Esophagus (tissue), 2 donors: Measurements from ENCODE around the gene RPS19BP1. TPM values are rescaled to one million over a fixed set of nuclear protein-coding genes. Genes with fewer than 3 reads are reported as not detected.
"Not testable (repeated sequence)": the region's sequence is repeated elsewhere in the genome, so short reads cannot be mapped to it uniquely, and the experiment has no call there.

ENCODE experiments used
- H3K27ac ChIP-seq, 2 donors: one replicate each; pipeline ENCODE4 v1.5.1; 2013; ENCODE audit warnings: low read depth in 2 of 2, mild to moderate bottlenecking in 2 of 2, inconsistent platforms in 1 of 2, low read length in 1 of 2, moderate library complexity in 1 of 2
- H3K27me3 ChIP-seq, 2 donors: one replicate each; pipeline ENCODE4 v1.6.1; 2013; ENCODE audit warnings: low read length in 2 of 2, control low read depth in 1 of 2, mild to moderate bottlenecking in 1 of 2; ENCODE audit not compliant: insufficient read depth in 2 of 2, control insufficient read depth in 1 of 2
- H3K36me3 ChIP-seq, 2 donors: one replicate each; pipeline ENCODE4 v1.6.1; 2013; ENCODE audit warnings: low read length in 1 of 2; ENCODE audit not compliant: control insufficient read depth in 2 of 2, insufficient read depth in 2 of 2
- H3K4me1 ChIP-seq, 2 donors: one replicate each; pipeline ENCODE4 v1.6.1; 2013; ENCODE audit warnings: low read length in 1 of 2; ENCODE audit not compliant: control insufficient read depth in 2 of 2, insufficient read depth in 2 of 2
- H3K4me3 ChIP-seq, 2 donors: one replicate each; pipeline ENCODE4 v1.5.1; 2013; ENCODE audit warnings: low read length in 2 of 2, mild to moderate bottlenecking in 2 of 2, low read depth in 1 of 2, moderate library complexity in 1 of 2
- H3K9me3 ChIP-seq, 2 donors: one replicate each; pipeline ENCODE4 v1.6.1; 2013; ENCODE audit warnings: mild to moderate bottlenecking in 2 of 2, low read depth in 1 of 2, low read length in 1 of 2, moderate library complexity in 1 of 2; ENCODE audit not compliant: control insufficient read depth in 2 of 2, insufficient read depth in 1 of 2
- WGBS, 2 donors: extraction: QIAGEN DNeasy Blood & Tissue Kit; methylation state at CpG; one replicate each; pipeline ENCODE4 v1.1.7; 2013; 5-methylcytosine and 5-hydroxymethylcytosine counted together
- polyA plus RNA-seq, 2 donors: library from polyadenylated mRNA; stranded (reverse); fragments of 200-250 nt; gene quantifications; one replicate each; pipeline ENCODE4 v1.2.3, GENCODE V29; 2013
- donor health status: healthy with polysubstance abuse.
- donor health status: Bipolar disorder and iron deficiency.

The RPS19BP1 gene
- polyA plus RNA-seq, 2 donors, result 94.0 to 116 TPM

DNA sequence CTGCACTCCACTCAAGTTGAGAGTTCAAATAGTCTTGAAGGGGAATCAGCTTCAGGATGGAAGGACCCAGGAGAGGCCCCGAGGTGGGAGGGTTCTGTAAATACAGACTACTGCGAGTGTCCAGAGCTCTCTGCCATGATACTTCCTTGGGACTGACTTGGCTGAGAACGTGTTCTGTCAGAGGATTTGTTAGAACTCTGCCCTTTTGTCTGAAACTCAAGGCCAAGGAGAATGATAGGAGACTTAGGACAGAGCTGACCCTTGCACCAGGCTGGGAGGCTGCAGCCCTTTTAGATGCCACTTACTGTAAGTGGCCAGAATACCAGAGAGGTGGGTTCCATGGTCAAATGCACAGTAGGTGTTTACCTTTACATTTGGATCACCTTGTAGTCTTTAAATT is 15.1 kb downstream of the RPS19BP1 start:
- H3K36me3 ChIP-seq, result peaks cover 0 to 34% of the 10 kb centered on the region in 2 donors
- H3K27ac ChIP-seq, result no peak overlapping the region
- WGBS, 2 donors, result 76 to 88% methylated on average over 3 of the region's 3 CpGs
- H3K4me1 ChIP-seq, result peaks cover 0 to 5% of the 10 kb centered on the region in 2 donors
- no peaks in the 10 kb centered on the region for H3K9me3 ChIP-seq
- H3K4me3 ChIP-seq, result no peak overlapping the region
- H3K27me3 ChIP-seq, result no peaks in the 10 kb centered on the region

DNA sequence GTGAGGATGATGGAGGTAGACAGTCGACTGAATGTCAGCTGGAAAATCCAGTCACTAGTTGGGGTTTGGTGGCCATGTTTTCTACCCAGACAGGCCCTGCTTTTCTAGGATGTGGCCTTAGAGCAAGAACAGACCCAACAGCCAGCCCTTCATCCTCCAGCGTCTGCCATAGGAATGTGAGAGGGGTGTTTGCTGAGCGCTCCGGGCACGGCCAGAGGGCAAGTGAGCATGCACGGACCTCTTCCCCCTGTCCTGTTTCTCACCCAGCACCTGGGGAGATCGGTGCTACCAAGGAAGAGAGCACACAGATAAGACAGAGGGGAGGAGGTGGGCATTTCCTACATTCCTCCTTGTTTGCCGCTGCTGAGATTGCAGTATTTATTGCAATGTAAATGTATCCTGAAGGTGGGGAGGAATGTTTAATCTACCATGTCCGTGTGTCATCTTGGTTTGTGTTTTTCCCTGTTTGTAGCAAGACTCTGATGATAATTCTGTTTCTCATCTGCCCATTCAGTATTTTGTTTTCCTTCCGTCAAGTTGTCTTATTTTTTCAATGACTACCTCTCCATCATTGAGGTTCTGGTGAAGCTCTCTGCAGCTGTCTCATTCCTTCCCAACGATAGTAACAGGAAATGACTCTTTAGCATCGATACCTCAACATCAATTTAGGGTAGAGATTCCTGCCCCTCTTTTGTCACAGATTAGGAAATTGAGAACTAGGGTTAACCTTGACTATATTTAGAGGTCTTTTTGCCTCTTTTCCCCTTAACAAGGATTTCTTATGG is 17.1 kb downstream of the RPS19BP1 start:
- Histone ChIP-seq H3K4me1 (peaks cover 0 to 5% of the 10 kb centered on the region in 2 donors), H3K9me3 (no peaks in the 10 kb centered on the region), H3K27ac (no peak overlapping the region), H3K36me3 (peaks cover 4 to 36% of the 10 kb centered on the region in 2 donors), H3K27me3 (no peaks in the 10 kb centered on the region), H3K4me3 (no peak overlapping the region)
- WGBS, 2 donors, result 85 to 87% methylated on average over 12 of the region's 12 CpGs

DNA sequence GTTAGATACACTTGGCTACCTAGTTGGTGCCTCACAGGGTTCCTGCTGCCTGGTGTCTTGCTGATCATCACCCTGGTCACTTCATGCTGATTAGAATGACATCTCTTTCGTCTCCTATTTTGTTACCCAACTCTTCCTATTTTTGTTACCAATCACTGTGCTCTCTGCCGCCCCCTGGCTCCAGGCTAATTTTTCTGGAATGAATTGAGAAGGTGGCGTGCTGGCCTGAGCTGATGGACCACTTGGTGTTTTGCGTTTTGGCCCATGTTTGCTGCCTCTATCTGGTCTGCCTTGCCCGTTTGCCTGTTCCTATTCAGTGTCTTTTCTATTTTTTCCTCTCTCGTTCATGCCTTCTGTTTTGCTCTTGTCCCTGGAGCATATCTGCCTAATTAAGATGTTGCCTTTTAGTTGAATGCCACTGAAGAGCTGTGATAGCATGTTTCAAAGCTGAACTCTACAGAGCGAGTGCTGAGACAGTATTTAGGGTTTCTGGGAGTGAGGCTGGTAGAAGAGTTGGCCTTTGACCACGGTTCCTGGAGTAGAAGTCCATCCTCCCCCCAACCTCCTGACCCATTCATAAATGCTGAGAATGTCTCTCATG is 18.1 kb downstream of the RPS19BP1 start:
- Histone ChIP-seq H3K27me3 (no peaks in the 10 kb centered on the region), H3K4me1 (peaks cover 0 to 5% of the 10 kb centered on the region in 2 donors), H3K9me3 (no peaks in the 10 kb centered on the region), H3K4me3 (no peak overlapping the region), H3K27ac (no peak overlapping the region), H3K36me3 (peaks cover 4 to 38% of the 10 kb centered on the region in 2 donors)
- WGBS, 2 donors, result 40 to 47% methylated on average over 8 of the region's 8 CpGs

DNA sequence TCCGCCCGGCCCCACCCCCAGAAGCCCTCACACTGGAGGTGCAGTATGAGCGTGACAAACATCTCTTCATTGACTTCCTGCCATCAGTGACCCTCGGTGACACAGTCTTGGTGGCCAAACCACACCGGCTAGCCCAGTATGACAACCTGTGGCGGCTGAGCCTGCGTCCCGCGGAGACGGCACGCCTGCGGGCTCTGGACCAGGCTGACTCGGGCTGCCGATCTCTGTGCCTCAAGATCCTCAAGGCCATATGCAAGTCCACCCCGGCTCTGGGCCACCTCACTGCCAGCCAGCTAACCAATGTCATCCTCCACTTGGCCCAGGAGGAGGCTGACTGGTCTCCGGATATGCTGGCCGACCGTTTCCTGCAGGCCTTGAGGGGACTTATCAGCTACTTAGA is 18.8 kb downstream of the RPS19BP1 start:
- no peak overlapping the region for H3K4me3 ChIP-seq
- peaks cover 4 to 42% of the 10 kb centered on the region in 2 donors for H3K36me3 ChIP-seq
- no peaks in the 10 kb centered on the region for H3K27me3 ChIP-seq
- H3K4me1 ChIP-seq, result peaks cover 0 to under 1% of the 10 kb centered on the region in 2 donors
- H3K27ac ChIP-seq, result no peak overlapping the region
- WGBS, 2 donors, result 84 to 88% methylated on average over 18 of the region's 18 CpGs
- H3K9me3 ChIP-seq, result no peaks in the 10 kb centered on the region

DNA sequence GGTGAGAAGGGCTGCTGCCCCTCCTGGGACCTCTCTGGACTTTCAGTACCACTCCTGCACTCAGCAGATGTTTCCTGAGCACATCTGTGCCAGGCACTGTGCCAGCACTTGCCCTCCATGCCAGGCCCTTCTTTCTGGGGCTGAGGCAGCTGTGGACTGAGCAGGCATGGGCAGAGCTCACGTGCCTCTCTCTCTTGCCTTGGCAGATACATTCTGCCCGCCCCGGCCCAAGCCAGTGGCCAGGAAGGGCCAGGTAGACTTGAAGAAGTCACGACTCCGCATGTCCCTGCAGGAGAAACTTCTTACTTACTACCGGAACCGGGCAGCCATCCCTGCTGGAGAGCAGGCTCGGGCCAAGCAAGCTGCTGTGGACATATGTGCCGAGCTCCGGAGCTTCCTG is 20.5 kb downstream of the RPS19BP1 start:
- no peak overlapping the region for H3K27ac ChIP-seq
- 75 to 89% methylated on average over 10 of the region's 10 CpGs for WGBS, 2 donors
- H3K4me1 ChIP-seq, result no peaks in the 10 kb centered on the region
- H3K9me3 ChIP-seq, result no peaks in the 10 kb centered on the region
- peaks cover 8 to 40% of the 10 kb centered on the region in 2 donors for H3K36me3 ChIP-seq
- no peaks in the 10 kb centered on the region for H3K27me3 ChIP-seq
- no peak overlapping the region for H3K4me3 ChIP-seq

DNA sequence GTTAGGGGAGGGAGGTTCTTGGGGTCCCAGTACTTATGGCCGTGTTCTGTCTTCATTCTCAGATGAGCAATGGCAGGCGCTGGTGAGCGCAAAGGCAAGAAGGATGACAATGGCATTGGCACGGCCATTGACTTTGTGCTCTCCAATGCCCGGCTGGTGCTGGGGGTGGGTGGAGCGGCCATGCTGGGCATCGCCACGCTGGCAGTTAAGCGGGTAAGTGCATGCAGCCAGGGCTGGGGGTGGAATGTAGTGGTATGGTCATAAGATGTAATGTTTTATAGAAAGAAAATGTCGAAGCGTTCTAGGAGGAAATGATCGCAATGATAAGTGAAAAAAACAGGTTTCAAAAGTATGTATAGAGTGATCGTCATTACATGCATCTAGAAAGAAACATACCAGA is 21.3 kb downstream of the RPS19BP1 start:
- no peaks in the 10 kb centered on the region for H3K4me1 ChIP-seq
- H3K4me3 ChIP-seq, result no peak overlapping the region
- H3K9me3 ChIP-seq, result no peaks in the 10 kb centered on the region
- no peaks in the 10 kb centered on the region for H3K27me3 ChIP-seq
- peaks cover 8 to 41% of the 10 kb centered on the region in 2 donors for H3K36me3 ChIP-seq
- no peak overlapping the region for H3K27ac ChIP-seq
- WGBS, 2 donors, result 93% methylated on average over 13 of the region's 13 CpGs

DNA sequence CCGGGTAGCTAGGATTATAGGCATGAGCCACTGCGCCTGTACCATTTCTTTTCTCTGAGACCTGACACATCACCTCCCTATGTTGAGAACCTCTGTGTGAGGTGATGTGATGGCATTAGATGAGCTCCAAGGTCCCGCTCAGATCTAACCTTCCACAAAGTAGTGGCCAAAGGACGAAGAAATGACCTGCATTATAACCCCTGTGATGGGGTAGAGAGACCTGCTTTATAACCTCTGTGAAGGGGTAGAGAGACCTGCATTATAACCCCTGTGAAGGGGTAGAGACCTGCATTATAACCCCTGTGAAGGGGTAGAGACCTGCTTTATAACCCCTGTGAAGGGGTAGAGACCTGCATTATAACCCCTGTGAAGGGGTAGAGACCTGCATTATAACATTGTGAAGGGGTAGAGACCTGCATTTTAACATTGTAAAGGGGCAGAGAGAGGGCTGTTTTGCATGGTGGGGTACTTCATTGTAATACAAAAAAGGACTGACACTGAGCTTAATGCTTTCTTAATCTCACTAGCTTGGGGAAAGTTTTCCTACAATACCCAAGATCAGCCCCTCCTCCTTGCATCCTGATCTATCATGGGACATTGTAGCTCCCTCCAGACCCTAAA is 21.9 kb downstream of the RPS19BP1 start:
- Histone ChIP-seq H3K9me3 (no peaks in the 10 kb centered on the region), H3K4me3 (no peak overlapping the region), H3K27ac (no peak overlapping the region), H3K27me3 (no peaks in the 10 kb centered on the region), H3K36me3 (peaks cover 12 to 44% of the 10 kb centered on the region in 2 donors), H3K4me1 (no peaks in the 10 kb centered on the region)
- 92% methylated on average over 4 of the region's 4 CpGs for WGBS, 2 donors

DNA sequence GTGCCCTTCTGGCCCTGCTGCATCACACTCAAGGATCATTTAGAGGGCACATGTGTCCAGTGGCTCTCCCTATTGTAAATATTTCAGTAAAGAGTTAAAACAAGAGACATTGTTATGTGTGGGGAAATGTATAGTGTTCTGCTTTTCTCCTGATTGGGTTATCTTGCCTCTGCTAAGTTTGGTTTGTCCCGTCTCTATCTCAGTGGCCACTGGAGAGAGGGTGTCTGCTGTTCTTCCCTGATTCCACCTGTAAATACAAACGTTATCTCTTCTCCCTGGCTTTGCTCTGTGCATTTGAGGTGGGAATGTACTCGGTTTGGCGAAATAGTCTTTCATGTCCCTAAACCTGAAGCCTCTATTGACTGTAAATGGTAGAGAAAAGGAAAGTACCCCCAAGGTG is 24.2 kb downstream of the RPS19BP1 start:
- no peaks in the 10 kb centered on the region for H3K9me3 ChIP-seq
- WGBS, 2 donors, result 66 to 81% methylated on average over 4 of the region's 4 CpGs
- peaks cover 2% of the 10 kb centered on the region in 2 donors for H3K4me1 ChIP-seq
- no peak overlapping the region for H3K4me3 ChIP-seq
- H3K27me3 ChIP-seq, result no peaks in the 10 kb centered on the region
- H3K36me3 ChIP-seq, result peaks cover 12 to 40% of the 10 kb centered on the region in 2 donors
- H3K27ac ChIP-seq, result no peak overlapping the region

DNA sequence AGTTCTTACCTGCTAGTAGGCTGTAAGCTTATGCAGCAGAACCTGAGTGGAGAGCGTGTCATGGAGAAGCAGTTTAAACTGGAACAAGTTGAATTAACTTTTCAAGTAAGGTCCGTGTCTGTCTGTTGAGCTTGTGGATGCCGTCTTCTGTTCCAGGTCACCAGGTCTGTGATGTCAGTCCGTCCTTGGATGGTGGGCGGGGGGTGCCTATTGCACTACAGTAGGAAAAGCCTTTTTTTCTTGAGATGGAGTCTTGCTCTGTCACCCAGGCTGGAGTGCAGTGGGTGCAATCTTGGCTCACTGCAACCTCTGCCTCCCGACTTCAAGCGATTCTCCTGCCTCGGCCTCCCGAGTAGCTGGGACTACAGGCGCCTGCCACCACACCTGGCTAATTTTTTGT is 25.5 kb downstream of the RPS19BP1 start:
- H3K36me3 ChIP-seq, result peaks cover 12 to 33% of the 10 kb centered on the region in 2 donors
- H3K4me3 ChIP-seq, H3K9me3 ChIP-seq, H3K27ac ChIP-seq, H3K4me1 ChIP-seq, H3K27me3 ChIP-seq: not testable (repeated sequence)
- 73 to 84% methylated on average over 10 of the region's 10 CpGs for WGBS, 2 donors
